GM12892 (cell line): ENCODE data around the gene SNURF.
"Not testable (repeated sequence)": the region's sequence is repeated elsewhere in the genome, so short reads cannot be mapped to it uniquely, and the experiment has no call there.

Experiments used
- POLR2A ChIP-seq: IDR thresholded peaks from 2 replicates; pipeline ENCODE4 v1.6.1; 2011; ENCODE audit warnings: low read depth, low read length, control low read depth
- POLR2AphosphoS5 ChIP-seq: IDR thresholded peaks from 2 replicates; pipeline ENCODE4 v1.6.1; 2011; ENCODE audit warnings: low read depth, low read length, control low read depth

GRCh38 chr15:24972707-24973106, 17.9 kb downstream of the SNURF start:
- not testable (repeated sequence) for TF ChIP-seq POLR2AphosphoS5, POLR2A
